GM19468 (cell line): ENCODE results near the gene TPM1.

Source experiments
- ATAC-seq: cut with Tn5 transposase; IDR thresholded peaks from one replicate; pipeline ENCODE4 v1.9.1; 2021; ENCODE audit warnings: mild to moderate bottlenecking, moderate library complexity, moderate number of reproducible peaks; ENCODE audit not compliant: unreplicated experiment; ENCODE audit errors: extremely low read depth

The TPM1 gene

GRCh38 chr15:63015618-63016017 lies 26.9 kb upstream of the TPM1 start:
- no peak for ATAC-seq

GRCh38 chr15:63016234-63016633 lies 26.3 kb upstream of the TPM1 start:
- no peak for ATAC-seq

- ATAC-seq: no peak
Observed at GRCh38 chr15:63018639-63019038, 23.9 kb upstream of the TPM1 start.

GRCh38 chr15:63019511-63020109 lies 22.9 kb upstream of the TPM1 start:
- ATAC-seq: no peak

- no peak for ATAC-seq
Observed at GRCh38 chr15:63020128-63020527, 22.4 kb upstream of the TPM1 start.

- no peak for ATAC-seq
Observed at GRCh38 chr15:63020759-63021430, 21.7 kb upstream of the TPM1 start.

GRCh38 chr15:63022181-63022580 lies 20.4 kb upstream of the TPM1 start:
- no peak for ATAC-seq

GRCh38 chr15:63022663-63023062 lies 19.9 kb upstream of the TPM1 start:
- ATAC-seq: no peak

- no peak for ATAC-seq
Observed at GRCh38 chr15:63023351-63023945, 19.1 kb upstream of the TPM1 start.

- no peak for ATAC-seq
Observed at GRCh38 chr15:63025460-63025859, 17.1 kb upstream of the TPM1 start.

- no peak for ATAC-seq
Observed at GRCh38 chr15:63027646-63028045, 14.9 kb upstream of the TPM1 start.

GRCh38 chr15:63028442-63029110 lies 14.0 kb upstream of the TPM1 start:
- ATAC-seq: no peak

GRCh38 chr15:63029676-63030075 lies 12.9 kb upstream of the TPM1 start:
- ATAC-seq: no peak

GRCh38 chr15:63030101-63030551 lies 12.4 kb upstream of the TPM1 start:
- ATAC-seq: no peak

- ATAC-seq: no peak
Observed at GRCh38 chr15:63034578-63034977, 8.0 kb upstream of the TPM1 start.

GRCh38 chr15:63035253-63035652 lies 7.3 kb upstream of the TPM1 start:
- ATAC-seq: no peak

- ATAC-seq: no peak
Observed at GRCh38 chr15:63035977-63036376, 6.6 kb upstream of the TPM1 start.

- no peak for ATAC-seq
Observed at GRCh38 chr15:63037976-63038720, 4.4 kb upstream of the TPM1 start.

- no peak for ATAC-seq
Observed at GRCh38 chr15:63038926-63039673, 3.4 kb upstream of the TPM1 start.

- ATAC-seq: no peak
Observed at GRCh38 chr15:63039811-63040210, 2.7 kb upstream of the TPM1 start.
